Fibroblast of mammary gland (primary cell): ENCODE data around the gene YJU2.

Source experiments
- DNase-seq: peaks from one replicate; pipeline ENCODE4 v3.0.0-alpha.2; 2010; ENCODE audit warnings: low read depth
- H3K4me3 ChIP-seq: 2 replicates; pipeline ENCODE4 v1.5.1; 2011; ENCODE audit warnings: low read depth, mild to moderate bottlenecking, low read length, moderate library complexity; ENCODE audit not compliant: control insufficient read depth
- CTCF ChIP-seq: conservative IDR thresholded peaks from 2 replicates; pipeline ENCODE4 v1.5.1; 2011; ENCODE audit warnings: low read depth, low read length, inconsistent platforms; ENCODE audit not compliant: control insufficient read depth, insufficient read depth

The YJU2 gene

DNA sequence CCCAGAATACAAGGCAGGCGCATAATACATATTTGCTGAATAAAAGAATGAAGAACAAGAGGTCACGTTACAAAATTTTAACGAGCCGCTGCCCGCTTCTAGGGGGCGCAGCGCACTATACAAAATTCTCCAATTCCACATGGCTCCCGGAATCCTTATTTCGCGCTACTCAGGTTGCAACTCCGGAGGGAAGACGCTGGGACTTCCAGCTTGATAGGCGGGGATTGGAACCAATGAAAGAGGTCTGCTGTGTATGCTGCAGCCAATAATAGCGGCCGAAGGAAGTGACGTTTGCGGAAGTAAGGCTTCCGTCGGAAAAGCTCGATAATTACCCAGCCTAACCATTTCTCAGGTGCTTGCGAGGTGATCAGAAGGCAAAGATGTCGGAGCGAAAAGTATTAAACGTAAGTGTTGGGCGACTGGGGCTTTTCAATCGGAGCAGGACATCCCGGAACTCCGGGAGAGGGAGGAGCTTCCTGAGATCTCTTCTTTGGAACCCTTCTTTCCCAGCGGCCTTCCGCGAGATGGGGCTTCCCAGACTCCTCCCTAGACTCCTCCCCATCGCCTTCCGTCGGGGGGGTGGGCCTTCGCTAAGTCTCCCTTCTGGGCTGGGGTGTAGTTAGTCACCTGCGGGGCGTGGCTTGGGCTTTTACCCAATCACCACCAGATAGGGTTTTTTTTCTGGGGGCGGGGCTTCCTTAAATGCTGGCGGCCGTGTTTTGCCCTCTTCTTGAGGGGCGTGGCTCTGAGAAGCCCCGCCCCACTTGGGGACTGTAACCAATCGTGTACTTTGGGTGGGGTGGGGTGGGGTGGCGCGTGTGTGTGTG lies at the start of gene YJU2:
YJU2 (plus strand) TSS at position 314 of the 827 bp plus-strand sequence; CDS start at position 381, 67 bp downstream.
- TF ChIP-seq CTCF, result peak; percentile 47
- H3K4me3 ChIP-seq, result peak within 1 kb of the TSS; percentile 98
- peak; percentile 99 for DNase-seq

DNA sequence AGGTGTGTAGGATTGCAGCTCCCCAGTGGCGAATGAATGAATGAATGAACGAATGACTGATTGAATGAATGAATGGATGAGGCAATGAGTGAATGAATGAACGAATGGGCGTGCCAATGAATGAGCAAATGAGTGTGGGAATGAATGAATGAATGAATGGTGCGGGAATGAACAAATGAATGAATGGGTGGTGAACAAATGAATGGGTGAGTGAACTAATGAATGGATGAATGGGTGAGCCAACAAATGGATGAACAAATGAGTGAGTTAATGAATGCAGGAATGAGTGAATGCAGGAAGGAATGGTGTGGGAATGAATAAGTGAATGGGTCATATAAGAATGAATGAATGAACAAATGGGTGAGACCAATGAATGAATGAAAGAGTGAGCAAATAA lies 49.7 kb upstream of the YJU2 start:
- no peak overlapping the region for H3K4me3 ChIP-seq
- TF ChIP-seq CTCF, result no peak
- DNase-seq, result no peak

DNA sequence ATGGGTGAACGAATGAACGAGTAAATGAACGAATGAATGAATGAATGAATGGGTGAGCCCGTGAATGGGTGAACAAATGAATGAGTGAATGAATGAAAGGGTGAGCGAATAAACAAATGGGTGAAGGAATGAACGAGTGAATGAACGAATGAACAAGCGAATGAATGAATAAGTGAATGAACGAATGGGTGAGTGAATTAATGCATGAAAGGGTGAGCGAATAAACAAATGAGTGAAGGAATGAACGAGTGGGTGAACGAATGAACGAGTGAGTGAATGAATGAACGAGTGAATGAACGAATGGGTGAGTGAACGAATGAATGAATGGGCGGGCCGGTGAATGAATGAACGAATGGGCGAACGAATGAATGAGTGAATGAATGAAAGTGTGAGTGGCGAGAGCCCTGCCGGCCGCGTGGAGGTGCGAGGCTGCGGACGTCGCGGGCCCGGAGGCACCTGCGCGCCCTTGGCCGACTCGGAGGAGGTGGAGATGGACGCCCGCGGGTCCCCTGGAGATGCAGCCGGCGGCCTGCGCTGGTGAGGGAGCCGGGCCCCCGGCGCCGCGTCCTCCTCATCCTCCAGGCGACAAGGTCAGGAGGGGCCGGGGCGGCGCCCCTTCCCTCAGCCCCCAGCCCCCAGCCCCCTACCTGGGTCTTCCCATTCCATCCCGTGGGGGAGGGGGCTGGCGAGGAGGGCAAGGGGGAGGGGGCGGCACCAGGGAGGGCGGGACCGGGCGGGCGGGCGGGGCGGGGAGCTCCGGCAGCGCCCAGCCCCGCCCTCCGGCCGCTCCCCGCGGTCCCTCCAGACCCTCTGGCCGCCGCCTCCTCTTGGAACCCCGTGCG lies 49.0 kb upstream of the YJU2 start:
- H3K4me3 ChIP-seq, result no peak overlapping the region
- DNase-seq, result no peak
- no peak for TF ChIP-seq CTCF

- no peak for DNase-seq
- H3K4me3 ChIP-seq, result no peak overlapping the region
- no peak for TF ChIP-seq CTCF
These were observed 48.3 kb upstream of the YJU2 start for GRCh38 chr19:4198467-4199126.

DNA sequence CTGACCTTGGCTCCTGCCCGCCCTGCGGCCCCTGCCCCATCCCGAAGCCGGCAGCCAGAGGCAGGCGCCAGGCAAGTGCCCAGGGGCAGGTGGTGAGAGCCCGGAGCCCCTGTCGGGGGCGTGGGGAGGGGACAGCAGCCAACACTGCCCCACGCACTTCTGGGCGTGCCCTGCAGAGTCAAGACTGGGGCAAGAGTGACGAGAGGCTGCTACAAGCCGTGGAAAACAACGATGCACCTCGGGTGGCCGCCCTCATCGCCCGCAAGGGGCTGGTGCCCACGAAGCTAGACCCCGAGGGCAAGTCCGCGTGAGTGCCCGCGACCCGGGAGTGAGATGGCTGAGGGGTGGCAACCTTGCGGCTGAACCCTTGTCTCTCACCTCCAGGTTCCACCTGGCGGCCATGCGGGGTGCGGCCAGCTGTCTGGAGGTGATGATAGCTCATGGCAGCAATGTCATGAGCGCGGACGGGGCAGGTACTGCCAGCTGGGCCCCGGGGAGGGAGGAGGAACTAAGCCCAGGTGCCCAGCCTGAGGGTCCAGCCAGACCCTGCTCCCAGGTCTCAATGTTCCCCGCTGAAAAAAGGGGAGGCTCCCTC lies 47.1 kb upstream of the YJU2 start:
- TF ChIP-seq CTCF, result no peak
- no peak for DNase-seq
- H3K4me3 ChIP-seq, result no peak overlapping the region

GRCh38 chr19:4200940-4201542 lies 45.8 kb upstream of the YJU2 start:
- no peak for DNase-seq
- no peak for TF ChIP-seq CTCF

More at GRCh38 chr19:4200940-4201542, 45.8 kb upstream of the YJU2 start:
- H3K4me3 ChIP-seq, result no peak overlapping the region
